Activated CD8-positive, alpha-beta T cell treated with anti-CD3 and anti-CD28 coated beads, Interleukin-2, amount 10 ng/mL, durations not matched to agents 7 days and 5 days (primary cell): ENCODE results near the gene ODF2L. TPM values are rescaled to one million over a fixed set of nuclear protein-coding genes. Genes with fewer than 3 reads are reported as not detected.
"Not testable (repeated sequence)": the region's sequence is repeated elsewhere in the genome, so short reads cannot be mapped to it uniquely, and the experiment has no call there.

ENCODE experiments used
- ATAC-seq: fragments of 150-1000 bp; cut with Tn5 transposase; one replicate; pipeline ENCODE4 v1.10.0; 2021; ENCODE audit warnings: moderate library complexity
- CTCF ChIA-PET: fragments of 350-600 bp; sonication (Branson Sonifier 250); formaldehyde crosslinking; loops from one replicate; lab custom pipeline; 2021; ENCODE audit warnings: antibody characterized with exemption; lab: Charles Lee
- POLR2A ChIA-PET: fragments of 350-600 bp; sonication (Branson Sonifier 250); formaldehyde crosslinking; loops from one replicate; lab custom pipeline; 2021; ENCODE audit warnings: antibody characterized with exemption; lab: Charles Lee
- DNase-seq: peaks from one replicate; pipeline ENCODE4 v3.0.0-alpha.2; 2020
- H3K27ac Mint-ChIP-seq: one replicate; pipeline ENCODE4 v1.8.0; 2021; ENCODE audit warnings: mild to moderate bottlenecking, mixed read lengths
- H3K27me3 Mint-ChIP-seq: one replicate; pipeline ENCODE4 v1.8.0; 2021; ENCODE audit warnings: low read depth, mixed read lengths
- H3K36me3 Mint-ChIP-seq: one replicate; pipeline ENCODE4 v1.8.0; 2021; ENCODE audit warnings: low read depth, mixed read lengths
- H3K4me1 Mint-ChIP-seq: one replicate; pipeline ENCODE4 v1.8.0; 2021; ENCODE audit warnings: low read depth, mixed read lengths
- H3K4me3 Mint-ChIP-seq: one replicate; pipeline ENCODE4 v1.8.0; 2021; ENCODE audit warnings: mild to moderate bottlenecking, mixed read lengths
- H3K9me3 Mint-ChIP-seq: one replicate; pipeline ENCODE4 v1.8.0; 2022; ENCODE audit warnings: mixed read lengths; ENCODE audit not compliant: insufficient read depth
- total RNA-seq, 2 experiments: library from RNA; stranded (reverse); gene quantifications; one replicate each; pipeline ENCODE4 v1.2.3, GENCODE V29; 2021

Gene ODF2L
- total RNA-seq, 2 experiments from 2014 or later, result 32.7 to 38.9 TPM

- Mint-ChIP-seq H3K4me1 (no peaks in the 10 kb centered on the region), H3K27me3 (no peaks in the 10 kb centered on the region), H3K9me3 (no peaks in the 10 kb centered on the region), H3K36me3 (peaks cover 36% of the 10 kb centered on the region), H3K4me3 (no peak overlapping the region), H3K27ac (no peak overlapping the region)
- ATAC-seq (no peak), DNase-seq (no peak)
- ChIA-PET POLR2A (interaction anchor here (1.2 kb wide), 1 partner anchor 40 kb away, joined by 3 read pairs; the partner anchor contains the start of gene ODF2L), CTCF (no interaction called here)
These were observed 39.9 kb downstream of the ODF2L start for GRCh38 chr1:86356247-86356646.

GRCh38 chr1:86352086-86352485 is 44.0 kb downstream of the ODF2L start:
- DNase-seq, result no peak
- Mint-ChIP-seq H3K27ac (no peak overlapping the region), H3K4me1 (no peaks in the 10 kb centered on the region), H3K27me3 (no peaks in the 10 kb centered on the region), H3K9me3 (no peaks in the 10 kb centered on the region), H3K36me3 (peaks cover 36% of the 10 kb centered on the region), H3K4me3 (no peak overlapping the region)
- ChIA-PET POLR2A (no interaction called here), CTCF (no interaction called here)
- no peak for ATAC-seq

- CTCF ChIA-PET, H3K4me3 Mint-ChIP-seq, H3K27me3 Mint-ChIP-seq, POLR2A ChIA-PET, ATAC-seq, H3K4me1 Mint-ChIP-seq, H3K9me3 Mint-ChIP-seq, H3K27ac Mint-ChIP-seq, DNase-seq: not testable (repeated sequence)
- H3K36me3 Mint-ChIP-seq, result peaks cover 33% of the 10 kb centered on the region
These were observed 45.9 kb downstream of the ODF2L start for GRCh38 chr1:86350230-86350629.

- POLR2A ChIA-PET, result no interaction called here
- Mint-ChIP-seq H3K27ac (no peak overlapping the region), H3K36me3 (peaks cover 8% of the 10 kb centered on the region)
These were observed 49.7 kb downstream of the ODF2L start for GRCh38 chr1:86346388-86346787.

GRCh38 chr1:86345042-86345441 is 51.1 kb downstream of the ODF2L start:
- ATAC-seq (no peak), DNase-seq (no peak)
- ChIA-PET CTCF (no interaction called here), POLR2A (no interaction called here)
- Mint-ChIP-seq H3K36me3 (no peaks in the 10 kb centered on the region), H3K9me3 (no peaks in the 10 kb centered on the region), H3K4me1 (no peaks in the 10 kb centered on the region), H3K27me3 (no peaks in the 10 kb centered on the region), H3K27ac (no peak overlapping the region), H3K4me3 (no peak overlapping the region)

More at GRCh38 chr1:86346388-86346787, 49.7 kb downstream of the ODF2L start:
- Mint-ChIP-seq H3K4me1 (no peaks in the 10 kb centered on the region), H3K9me3 (no peaks in the 10 kb centered on the region), H3K27me3 (no peaks in the 10 kb centered on the region), H3K4me3 (no peak overlapping the region)
- CTCF ChIA-PET, result no interaction called here
- DNase-seq (no peak), ATAC-seq (no peak)

- no peak for DNase-seq
- Mint-ChIP-seq H3K9me3 (no peaks in the 10 kb centered on the region), H3K27ac (no peak overlapping the region), H3K4me1 (no peaks in the 10 kb centered on the region), H3K27me3 (peaks cover 5% of the 10 kb centered on the region), H3K4me3 (no peak overlapping the region), H3K36me3 (no peaks in the 10 kb centered on the region)
- ChIA-PET CTCF (no interaction called here), POLR2A (no interaction called here)
- no peak for ATAC-seq
These were observed 56.2 kb downstream of the ODF2L start for GRCh38 chr1:86339906-86340305.

- DNase-seq, result no peak
- CTCF ChIA-PET, result no interaction called here
- peaks cover 5% of the 10 kb centered on the region for H3K27me3 Mint-ChIP-seq
- no peaks in the 10 kb centered on the region for H3K4me1 Mint-ChIP-seq
- H3K36me3 Mint-ChIP-seq, result no peaks in the 10 kb centered on the region
- no peak overlapping the region for H3K27ac Mint-ChIP-seq
- no peaks in the 10 kb centered on the region for H3K9me3 Mint-ChIP-seq
- H3K4me3 Mint-ChIP-seq, result no peak overlapping the region
- POLR2A ChIA-PET, result no interaction called here
- no peak for ATAC-seq
These were observed 56.9 kb downstream of the ODF2L start for GRCh38 chr1:86339014-86339812.

GRCh38 chr1:86335916-86336315 is 60.2 kb downstream of the ODF2L start:
- H3K27me3 Mint-ChIP-seq, result peaks cover 7% of the 10 kb centered on the region
- ChIA-PET POLR2A (no interaction called here), CTCF (no interaction called here)
- H3K4me1 Mint-ChIP-seq, result no peaks in the 10 kb centered on the region
- DNase-seq (no peak), ATAC-seq (no peak)
- no peaks in the 10 kb centered on the region for H3K9me3 Mint-ChIP-seq
- no peaks in the 10 kb centered on the region for H3K36me3 Mint-ChIP-seq
- H3K4me3 Mint-ChIP-seq, result no peak overlapping the region
- H3K27ac Mint-ChIP-seq, result no peak overlapping the region

- Mint-ChIP-seq H3K36me3 (no peaks in the 10 kb centered on the region), H3K27me3 (peaks cover 2% of the 10 kb centered on the region), H3K4me3 (no peak overlapping the region), H3K27ac (no peak overlapping the region), H3K9me3 (no peaks in the 10 kb centered on the region), H3K4me1 (no peaks in the 10 kb centered on the region)
- CTCF ChIA-PET, result no interaction called here
- no peak for DNase-seq
- POLR2A ChIA-PET, result no interaction called here
- ATAC-seq, result no peak
These were observed 70.9 kb downstream of the ODF2L start for GRCh38 chr1:86325264-86325663.

GRCh38 chr1:86324130-86324822 is 71.8 kb downstream of the ODF2L start:
- no peaks in the 10 kb centered on the region for H3K4me1 Mint-ChIP-seq
- no peaks in the 10 kb centered on the region for H3K9me3 Mint-ChIP-seq
- H3K36me3 Mint-ChIP-seq, result no peaks in the 10 kb centered on the region
- DNase-seq (no peak), ATAC-seq (no peak)
- H3K27ac Mint-ChIP-seq, result no peak overlapping the region
- ChIA-PET CTCF (no interaction called here), POLR2A (no interaction called here)
- H3K27me3 Mint-ChIP-seq, result no peaks in the 10 kb centered on the region
- H3K4me3 Mint-ChIP-seq, result no peak overlapping the region

- Mint-ChIP-seq H3K36me3 (no peaks in the 10 kb centered on the region), H3K27ac (no peak overlapping the region), H3K4me3 (no peak overlapping the region), H3K9me3 (no peaks in the 10 kb centered on the region), H3K4me1 (no peaks in the 10 kb centered on the region), H3K27me3 (no peaks in the 10 kb centered on the region)
- POLR2A ChIA-PET, result no interaction called here
- no peak for ATAC-seq
- CTCF ChIA-PET, result no interaction called here
- no peak for DNase-seq
These were observed 73.9 kb downstream of the ODF2L start for GRCh38 chr1:86322241-86322640.

- H3K9me3 Mint-ChIP-seq, result no peaks in the 10 kb centered on the region
- DNase-seq (no peak), ATAC-seq (no peak)
- CTCF ChIA-PET, result no interaction called here
- H3K27ac Mint-ChIP-seq, result no peak overlapping the region
- H3K27me3 Mint-ChIP-seq, result no peaks in the 10 kb centered on the region
- H3K4me1 Mint-ChIP-seq, result no peaks in the 10 kb centered on the region
- H3K4me3 Mint-ChIP-seq, result no peak overlapping the region
- H3K36me3 Mint-ChIP-seq, result no peaks in the 10 kb centered on the region
- POLR2A ChIA-PET, result no interaction called here
These were observed 77.7 kb downstream of the ODF2L start for GRCh38 chr1:86318436-86318835.
